Colon (tissue), 2 donors: ENCODE results near the gene PDE6B.
"Not testable (repeated sequence)": the region's sequence is repeated elsewhere in the genome, so short reads cannot be mapped to it uniquely, and the experiment has no call there.

Experiments used
- FAIRE-seq: peaks from 2 replicates; lab custom pipeline; 2012; peaks lifted over from hg19 to GRCh38; lab: Jason Lieb, UNC
- donor health status: control.
- donor health status: control.

The PDE6B gene

DNA sequence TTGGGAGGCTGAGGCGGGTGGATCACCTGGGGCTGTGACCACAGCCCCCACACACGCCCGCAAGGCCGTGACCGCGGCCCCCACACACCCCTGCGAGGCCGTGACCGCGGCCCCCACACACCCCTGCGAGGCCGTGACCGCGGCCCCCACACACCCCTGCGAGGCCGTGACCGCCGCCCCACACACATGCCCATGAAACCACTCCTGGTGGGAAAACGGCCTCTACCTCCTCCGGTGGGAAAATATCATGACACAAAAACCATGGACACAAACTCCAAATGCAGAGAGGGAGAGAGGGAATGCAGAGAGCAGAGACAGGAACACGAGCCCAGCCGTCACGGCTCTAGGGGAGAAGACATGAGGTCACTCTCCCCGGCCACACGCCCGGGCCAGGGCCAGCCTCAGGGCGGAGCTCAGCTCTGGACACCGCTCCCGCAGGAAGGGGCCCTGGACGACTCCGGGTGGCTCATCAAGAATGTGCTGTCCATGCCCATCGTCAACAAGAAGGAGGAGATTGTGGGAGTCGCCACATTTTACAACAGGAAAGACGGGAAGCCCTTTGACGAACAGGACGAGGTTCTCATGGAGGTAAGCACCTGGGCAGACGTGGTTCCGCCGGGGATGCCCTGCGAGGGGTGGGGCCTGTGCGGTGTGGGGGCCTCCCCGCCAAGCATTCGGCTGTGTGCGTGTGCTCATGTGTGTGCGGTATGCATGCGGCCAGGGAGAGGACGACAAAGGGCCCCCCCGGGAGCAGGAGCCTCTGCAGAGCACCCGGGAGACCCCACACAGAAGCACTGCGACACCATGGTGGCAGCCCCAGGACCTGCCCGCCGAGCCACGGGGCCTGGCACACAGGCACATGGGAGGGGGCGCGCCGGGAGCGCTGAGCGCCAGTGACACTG lies 31.3 kb downstream of the PDE6B start:
- no peak for FAIRE-seq

DNA sequence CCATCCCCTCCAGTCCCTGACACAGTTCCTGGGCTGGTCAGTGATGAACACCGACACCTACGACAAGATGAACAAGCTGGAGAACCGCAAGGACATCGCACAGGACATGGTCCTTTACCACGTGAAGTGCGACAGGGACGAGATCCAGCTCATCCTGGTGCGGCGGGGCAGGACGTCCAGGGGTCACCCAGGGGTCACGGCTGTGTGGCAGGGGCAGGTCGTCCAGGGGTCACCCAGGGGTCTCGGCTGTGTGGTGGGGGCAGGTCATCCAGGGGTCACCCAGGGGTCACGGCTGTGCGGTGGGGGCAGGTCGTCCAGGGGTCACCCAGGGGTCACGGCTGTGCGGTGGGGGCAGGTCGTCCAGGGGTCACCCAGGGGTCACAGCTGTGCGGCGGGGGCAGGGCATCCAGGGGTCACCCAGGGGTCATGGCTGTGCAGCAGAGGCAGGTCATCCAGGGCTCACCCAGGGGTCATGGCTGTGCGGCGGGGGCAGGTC lies 32.0 kb downstream of the PDE6B start:
- FAIRE-seq, result no peak

DNA sequence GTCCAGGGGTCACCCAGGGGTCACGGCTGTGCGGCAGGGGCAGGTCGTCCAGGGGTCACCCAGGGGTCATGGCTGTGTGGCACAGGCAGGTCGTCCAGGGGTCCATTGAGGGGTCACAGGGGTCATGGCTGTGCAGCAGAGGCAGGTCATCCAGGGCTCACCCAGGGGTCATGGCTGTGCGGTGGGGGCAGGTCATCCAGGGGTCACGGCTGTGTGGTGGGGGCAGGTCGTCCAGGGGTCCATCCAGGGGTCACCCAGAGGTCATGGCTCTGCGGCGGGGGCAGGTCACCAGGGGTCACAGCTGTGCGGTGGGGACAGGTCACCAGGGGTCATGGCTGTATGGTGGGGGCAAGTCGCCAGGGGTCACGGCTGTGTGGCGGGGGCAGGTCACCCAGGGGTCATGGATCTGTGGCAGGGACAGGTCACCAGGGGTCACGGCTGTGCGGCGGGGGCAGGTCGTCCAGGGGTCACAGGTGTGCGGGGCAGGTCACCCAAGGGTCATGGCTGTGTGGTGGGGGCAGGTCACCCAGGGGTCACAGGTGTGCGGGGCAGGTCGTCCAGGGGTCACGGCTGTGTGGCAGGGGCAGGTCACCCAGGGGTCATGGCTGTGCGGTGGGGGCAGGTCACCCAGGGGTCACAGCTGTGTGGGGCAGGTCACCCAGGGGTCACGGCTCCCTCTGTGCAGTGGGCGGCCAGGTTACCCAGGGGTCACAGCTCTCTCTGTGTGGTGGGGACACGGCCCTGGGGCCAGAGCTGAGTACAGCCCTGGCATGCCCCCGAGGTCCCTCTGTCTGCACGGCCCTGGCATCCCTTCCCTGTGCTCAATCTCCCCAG lies 32.7 kb downstream of the PDE6B start:
- no peak for FAIRE-seq

DNA sequence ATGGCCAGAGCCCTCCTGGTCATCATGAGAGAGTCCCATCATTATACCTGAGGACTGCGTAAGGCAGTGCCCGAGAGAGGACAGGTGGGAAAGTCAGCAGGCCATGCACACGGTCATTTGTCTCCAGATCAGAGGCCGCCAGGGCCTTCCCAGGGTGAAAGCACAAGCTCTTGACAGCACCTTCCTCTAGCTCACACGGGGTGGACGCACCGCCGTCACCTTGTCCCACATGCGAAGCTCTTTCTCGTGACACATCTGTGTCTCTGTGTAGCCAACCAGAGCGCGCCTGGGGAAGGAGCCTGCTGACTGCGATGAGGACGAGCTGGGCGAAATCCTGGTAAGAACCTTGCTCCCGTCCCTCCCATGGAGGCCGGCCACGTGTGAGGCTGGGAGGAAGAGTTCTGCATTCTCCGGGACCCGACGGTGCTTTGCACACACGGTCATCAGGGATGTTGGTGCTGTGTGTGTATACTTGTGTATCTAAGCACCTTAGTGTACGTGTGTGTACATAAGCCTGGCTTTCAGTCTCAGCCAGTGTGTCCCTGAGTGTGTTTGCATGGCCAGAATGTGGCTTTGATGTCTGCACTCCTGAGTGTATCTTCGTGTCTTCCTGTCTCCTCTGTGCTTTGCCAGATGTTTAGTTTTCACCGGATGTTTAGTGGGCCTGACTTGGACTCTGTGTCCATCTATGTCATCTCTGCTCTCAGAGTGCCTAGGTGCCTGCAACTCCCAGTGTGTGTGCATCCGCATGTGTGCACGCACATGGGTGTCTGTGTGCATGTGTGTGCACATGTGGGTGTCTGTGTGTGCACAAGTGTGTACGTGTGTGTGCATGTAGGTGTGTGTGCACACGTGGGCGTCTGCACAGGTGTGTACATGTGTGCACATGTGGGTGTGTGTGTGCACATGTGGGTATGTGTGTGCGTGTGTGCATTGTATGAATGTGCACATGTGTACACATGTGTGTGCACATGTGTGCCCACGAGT lies 33.6 kb downstream of the PDE6B start:
- FAIRE-seq, result no peak

DNA sequence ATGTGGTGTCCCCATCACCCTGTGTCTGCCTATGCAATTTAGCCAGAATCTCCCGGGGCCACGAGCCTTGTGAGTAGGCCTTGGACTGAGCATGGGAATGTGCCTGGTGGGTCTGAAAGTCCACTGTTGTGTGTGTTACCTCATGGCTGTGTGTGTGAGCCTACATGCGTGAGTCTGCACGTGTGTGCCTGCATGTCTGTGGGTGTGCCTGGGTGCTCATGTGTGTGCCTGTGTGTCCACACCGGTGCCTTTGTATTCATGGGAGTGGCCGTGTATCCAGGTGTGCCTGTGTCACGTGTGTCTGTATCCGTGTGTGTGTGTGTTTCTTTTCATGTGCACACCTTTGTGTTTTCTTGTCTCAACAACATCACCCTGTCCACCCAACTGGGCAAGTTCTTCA lies 34.5 kb downstream of the PDE6B start:
- FAIRE-seq, result no peak

DNA sequence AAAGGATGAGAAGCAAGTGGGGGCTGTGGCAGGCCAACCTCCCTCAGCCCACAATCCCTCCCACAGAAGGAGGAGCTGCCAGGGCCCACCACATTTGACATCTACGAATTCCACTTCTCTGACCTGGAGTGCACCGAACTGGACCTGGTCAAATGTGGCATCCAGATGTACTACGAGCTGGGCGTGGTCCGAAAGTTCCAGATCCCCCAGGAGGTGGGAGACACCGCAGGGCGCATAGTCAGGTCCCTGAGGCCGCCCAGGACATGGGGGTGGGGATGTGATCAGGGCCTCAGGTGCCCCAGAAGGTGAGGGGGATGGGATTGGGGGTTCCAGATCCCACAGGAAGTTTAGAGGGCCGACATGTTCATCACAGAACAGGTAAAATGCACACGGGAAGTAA lies 35.0 kb downstream of the PDE6B start:
- no peak for FAIRE-seq

DNA sequence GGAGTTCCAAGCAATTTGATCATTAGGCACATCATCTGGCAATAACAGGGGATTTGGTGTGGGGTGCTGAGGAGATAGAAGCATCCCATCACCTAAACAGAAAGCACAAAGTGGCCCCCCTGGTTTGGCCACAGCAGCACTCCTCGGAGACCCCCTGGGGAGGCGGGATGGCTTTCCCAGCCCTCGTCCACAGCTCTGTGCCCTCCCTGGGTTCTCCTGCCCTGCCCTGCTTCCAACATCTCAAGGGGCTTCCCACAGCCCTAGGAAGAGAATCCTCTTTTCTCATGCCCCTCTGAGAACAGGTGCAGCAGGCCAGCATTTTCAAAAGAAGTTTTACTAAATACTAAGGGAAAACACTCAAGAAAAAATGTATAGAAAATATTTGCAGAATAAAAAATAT lies 35.9 kb downstream of the PDE6B start:
- FAIRE-seq, result no peak

DNA sequence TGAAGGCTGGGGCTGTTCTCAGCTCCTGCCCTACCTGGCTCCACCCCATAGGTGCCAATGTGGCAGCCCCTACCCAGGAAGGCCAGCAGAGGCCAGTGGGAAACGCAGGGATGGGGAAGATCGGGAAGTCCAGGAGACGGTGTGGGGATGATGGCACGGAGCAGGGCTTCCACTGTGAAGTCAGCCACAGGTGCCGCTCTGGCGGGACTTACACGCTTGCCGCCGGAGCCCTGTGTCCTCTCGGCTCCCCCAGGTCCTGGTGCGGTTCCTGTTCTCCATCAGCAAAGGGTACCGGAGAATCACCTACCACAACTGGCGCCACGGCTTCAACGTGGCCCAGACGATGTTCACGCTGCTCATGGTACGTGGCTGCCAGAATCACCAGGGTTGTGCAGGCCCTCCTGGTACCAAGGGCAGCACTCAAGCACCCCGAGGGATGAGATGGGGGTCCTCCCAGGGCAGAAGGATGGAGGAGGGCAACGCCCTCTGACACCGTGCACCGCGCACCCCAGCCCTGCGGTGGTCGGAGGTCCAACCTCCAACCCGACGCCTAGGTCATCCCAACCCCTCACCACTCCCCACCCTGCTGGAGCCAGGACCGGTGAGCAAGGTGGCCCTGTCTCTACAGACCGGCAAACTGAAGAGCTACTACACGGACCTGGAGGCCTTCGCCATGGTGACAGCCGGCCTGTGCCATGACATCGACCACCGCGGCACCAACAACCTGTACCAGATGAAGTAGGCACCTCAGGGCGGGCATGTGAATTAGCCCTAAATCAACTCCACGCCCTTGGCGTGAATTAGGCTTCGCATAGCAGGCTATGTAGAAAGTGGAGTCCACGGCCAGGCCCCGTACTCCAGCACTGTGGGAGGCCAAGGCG lies 36.7 kb downstream of the PDE6B start:
- FAIRE-seq, result no peak

DNA sequence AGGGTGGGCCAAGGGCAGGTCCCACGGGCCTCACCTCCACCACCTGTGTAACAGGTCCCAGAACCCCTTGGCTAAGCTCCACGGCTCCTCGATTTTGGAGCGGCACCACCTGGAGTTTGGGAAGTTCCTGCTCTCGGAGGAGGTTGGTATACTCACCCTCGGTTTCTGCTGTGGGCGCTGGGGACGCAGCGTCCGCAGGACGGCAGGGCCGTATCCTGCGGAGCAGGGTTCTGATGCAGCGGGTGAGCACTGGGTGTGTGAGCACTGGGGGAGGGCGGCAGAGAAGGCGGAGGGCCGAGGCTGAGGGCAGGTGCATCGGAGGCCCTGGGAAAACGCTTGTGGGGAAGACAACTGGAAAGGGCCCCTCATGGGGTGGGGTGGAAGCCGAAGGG lies 37.7 kb downstream of the PDE6B start:
- FAIRE-seq, result no peak

DNA sequence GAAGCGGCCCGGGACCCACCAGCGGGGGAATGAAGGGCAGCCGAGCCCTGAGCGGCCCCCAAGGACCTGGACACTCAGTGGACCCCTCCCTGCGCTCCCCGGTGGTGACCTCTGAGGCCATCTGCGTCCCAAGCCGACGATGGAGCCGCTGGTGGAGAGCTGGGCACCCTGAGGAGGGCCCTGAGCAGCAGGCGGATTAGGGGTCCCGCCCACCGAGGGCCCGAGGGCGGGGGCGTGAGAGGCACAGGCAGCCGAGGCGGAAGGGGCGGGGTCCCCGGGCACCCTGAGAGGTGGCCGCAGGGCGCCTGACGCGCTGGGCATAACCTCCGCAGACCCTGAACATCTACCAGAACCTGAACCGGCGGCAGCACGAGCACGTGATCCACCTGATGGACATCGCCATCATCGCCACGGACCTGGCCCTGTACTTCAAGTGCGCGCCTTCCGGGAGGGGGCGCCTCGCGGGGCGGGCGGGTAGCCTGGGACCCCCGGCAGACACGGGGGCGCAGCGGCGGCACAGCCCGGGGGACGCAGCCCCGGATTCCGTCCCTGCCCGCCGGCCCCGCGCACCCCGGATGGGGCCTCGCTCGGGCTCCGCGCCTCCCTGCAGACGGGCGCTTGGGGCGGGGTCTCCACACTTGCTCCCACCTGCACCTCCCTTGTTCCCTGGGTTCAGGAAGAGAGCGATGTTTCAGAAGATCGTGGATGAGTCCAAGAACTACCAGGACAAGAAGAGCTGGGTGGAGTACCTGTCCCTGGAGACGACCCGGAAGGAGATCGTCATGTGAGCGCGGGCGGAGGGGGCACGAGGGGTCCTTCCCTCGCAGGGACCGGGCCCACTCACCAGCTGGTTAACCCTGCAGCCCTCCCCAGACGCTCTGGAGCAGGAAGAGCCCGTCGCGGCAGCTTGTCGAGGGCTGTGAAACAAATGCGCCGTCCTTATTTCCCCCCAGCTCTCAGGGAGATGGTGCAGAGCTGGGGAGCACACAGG lies 38.4 kb downstream of the PDE6B start:
- FAIRE-seq, result no peak

DNA sequence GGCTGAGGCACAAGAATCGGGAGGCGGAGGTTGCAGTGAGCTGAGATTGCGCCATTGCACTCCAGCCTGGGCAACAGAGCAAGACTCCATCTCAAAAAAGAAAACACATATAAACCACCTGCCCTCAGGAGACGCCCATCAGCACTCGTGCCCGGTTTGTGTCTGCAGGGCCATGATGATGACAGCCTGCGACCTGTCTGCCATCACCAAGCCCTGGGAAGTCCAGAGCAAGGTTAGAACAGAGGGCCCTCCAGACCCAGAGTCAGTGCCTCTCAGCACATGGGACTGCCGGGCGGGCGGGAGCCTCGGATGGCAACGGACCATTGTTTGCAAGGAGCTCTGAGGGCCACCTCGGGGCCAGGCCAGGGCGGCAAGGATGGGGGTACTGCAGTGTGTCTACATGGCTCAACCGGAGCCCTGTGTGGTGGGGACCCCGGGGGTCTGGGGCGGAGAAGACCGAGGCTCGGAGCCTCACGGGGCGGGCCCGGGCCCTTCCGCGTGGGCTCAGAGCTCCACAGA lies 39.4 kb downstream of the PDE6B start:
- no peak for FAIRE-seq

DNA sequence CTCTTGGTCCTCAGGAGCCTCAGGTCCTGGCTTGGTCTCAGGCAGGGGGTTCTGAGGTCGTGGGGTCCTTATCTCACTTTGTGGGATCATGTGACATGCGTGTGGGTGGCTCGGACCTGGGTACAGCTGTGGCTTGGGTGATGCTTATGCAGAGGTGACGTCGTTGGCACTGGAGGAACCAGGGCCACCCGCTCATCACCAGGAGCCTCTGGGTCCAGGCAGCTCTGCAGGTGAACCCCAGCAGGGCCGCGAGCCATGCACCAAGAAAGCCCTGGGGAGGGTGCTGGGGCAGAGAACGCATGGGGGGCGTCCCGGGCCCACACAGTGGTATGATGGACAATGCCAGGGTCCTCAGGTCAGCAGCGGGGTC lies 40.0 kb downstream of the PDE6B start:
- FAIRE-seq, result no peak

DNA sequence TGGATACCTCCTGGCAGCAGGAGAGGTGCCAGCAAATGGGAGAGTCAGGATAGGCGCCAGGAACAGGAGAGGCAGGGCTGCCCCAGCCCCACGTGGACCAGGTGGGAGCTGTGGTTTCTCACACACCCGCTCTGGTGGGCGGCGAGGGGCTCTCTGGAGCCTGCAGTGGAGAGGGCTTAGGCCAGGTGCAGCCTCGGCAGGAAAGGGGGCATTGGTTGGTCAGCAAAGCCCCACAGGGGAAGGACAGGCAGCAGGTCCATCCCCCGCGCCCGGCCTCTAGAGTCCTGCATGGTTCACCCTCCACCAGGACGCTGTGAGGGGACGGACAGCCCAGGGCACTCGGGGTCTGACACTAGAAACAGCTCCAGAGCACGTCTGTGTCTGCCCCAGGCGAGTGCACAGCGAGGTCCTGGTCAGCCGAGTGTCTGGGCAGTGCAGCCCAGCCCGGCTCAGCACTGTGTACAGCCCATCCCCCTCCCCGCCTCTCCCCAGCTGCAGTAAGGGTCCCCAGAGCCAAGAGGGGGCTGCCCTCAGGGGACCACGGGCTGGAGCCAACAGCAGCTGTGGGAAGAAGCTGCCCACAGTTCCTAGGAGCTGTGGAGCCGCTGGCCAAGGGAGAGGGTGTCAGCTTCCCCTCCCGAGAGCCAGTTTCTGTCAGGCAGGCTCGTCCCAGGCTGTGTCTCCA lies 40.5 kb downstream of the PDE6B start:
- FAIRE-seq, result no peak

DNA sequence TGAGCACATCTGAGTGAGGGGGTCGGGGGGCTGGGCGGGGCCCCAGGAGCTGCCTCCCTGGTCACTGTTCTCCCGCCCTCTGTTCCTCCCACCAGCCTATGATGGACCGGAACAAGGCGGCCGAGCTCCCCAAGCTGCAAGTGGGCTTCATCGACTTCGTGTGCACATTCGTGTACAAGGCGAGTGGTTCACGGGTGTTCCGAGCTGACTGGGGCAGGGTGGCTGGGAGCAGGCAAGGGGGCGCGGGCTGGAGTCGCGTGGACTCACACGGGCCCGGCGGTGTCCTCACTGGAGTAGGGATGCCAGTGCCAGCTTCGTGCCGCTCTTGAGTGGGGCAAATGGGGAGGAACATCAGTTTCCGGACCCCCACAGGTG lies 41.0 kb downstream of the PDE6B start:
- FAIRE-seq, result no peak

DNA sequence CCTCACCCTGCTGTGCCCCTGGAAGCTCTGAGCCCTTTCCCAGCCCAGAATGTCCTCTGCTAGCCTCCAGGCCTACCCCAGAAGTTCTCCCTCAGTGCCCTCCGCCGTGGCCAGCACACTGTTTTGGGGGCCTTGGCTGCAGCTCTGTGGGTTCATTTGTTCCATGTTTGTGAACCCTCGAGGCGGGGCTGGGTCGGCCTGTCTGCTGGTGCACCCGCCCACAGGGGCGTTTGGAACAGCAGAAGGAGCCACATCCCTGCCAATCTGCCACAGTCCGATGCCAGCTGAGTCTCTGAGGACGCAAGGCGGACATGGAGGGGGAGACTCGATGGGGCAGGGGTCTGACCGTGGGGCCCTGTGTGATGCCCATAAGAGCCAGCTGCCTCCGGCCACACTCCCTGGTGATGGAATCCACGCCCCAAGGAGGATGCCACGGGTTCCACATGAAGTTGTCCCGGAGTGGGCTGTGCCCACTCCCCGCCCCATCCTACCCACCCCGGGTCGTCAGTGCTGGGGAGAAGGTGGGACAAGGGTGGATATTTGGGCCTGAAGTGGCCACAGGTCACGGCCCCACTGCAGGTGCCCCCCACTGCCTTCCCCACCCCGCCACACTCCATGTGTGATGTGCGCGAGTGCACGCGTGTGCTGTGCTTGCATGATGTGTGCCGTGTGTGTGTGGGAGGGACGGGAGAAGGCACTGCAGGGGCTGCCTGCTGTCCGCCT lies 41.6 kb downstream of the PDE6B start:
- no peak for FAIRE-seq

DNA sequence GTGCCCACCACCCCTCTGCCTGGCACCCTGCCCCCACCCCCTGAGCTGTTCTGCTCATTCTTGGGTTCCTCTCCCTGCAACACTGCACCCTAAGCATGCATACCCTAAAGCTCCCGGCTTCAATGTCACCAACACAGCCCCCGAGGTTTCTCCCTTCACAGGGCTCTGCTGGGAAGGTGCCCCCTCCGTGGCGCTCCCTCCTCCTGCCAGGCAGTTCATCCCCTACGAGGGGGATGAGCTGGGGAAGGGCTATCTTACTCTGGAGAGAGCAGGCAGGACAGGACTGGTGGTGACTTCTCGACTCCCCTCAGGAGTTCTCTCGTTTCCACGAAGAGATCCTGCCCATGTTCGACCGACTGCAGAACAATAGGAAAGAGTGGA lies 42.2 kb downstream of the PDE6B start:
- FAIRE-seq, result no peak

DNA sequence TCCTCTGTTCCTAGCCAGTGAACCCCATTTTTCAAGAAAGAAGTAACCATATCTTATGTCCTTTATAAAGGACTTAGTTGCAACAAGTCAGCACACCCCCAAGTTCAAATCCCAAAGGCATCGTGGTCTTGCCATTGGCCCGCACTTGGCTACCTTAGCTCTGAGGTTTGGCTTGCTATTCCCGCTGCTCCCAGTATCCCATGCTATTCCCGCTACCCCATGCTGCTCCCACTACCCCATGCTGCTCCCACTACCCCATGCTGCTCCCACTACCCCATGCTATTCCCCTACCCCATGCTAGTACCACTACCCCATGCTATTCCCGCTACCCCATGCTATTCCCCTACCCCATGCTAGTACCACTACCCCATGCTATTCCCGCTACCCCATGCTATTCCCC lies 42.8 kb downstream of the PDE6B start:
- not testable (repeated sequence) for FAIRE-seq
